OCI-LY7 (cell line): ENCODE results near the gene RPSA.

Experiments
- EZH2phosphoT487 ChIP-seq: fragments of 200-600 bp; sonication (generic); IDR thresholded peaks from 2 replicates; pipeline ENCODE4 v1.6.1; 2018; ENCODE audit warnings: low read depth, borderline replicate concordance, mild to moderate bottlenecking, mixed run types, antibody characterized with exemption, low read length, moderate library complexity, mixed read lengths
- TF ChIP-seq, protein P1 (sequence below): fragments of 200-600 bp; sonication (generic); conservative IDR thresholded peaks from 2 replicates; pipeline ENCODE4 v1.5.1; 2014; ENCODE audit warnings: mild to moderate bottlenecking, antibody characterized with exemption, low read length, moderate library complexity, mixed read lengths

DNA sequence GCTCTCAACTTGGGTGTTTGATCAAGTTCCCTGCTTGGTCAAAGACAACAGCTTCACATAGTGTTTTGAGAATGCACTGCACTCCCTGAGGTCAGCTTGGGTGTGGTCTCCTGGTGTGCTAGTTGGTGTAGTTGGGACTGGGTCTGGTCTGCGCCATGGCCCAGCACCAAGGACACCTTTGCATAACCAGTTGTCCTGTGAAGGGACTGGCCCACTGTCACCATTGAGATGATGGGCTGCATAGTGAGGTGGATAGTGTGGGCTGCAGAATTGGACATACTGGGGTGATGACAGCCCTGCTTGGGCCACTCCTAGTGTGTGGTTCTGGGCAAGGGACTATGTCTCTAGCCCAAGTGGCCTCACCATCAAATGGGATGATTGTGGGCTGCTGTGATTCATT lies 9.5 kb downstream of the RPSA start:
- TF ChIP-seq, protein P1, sequence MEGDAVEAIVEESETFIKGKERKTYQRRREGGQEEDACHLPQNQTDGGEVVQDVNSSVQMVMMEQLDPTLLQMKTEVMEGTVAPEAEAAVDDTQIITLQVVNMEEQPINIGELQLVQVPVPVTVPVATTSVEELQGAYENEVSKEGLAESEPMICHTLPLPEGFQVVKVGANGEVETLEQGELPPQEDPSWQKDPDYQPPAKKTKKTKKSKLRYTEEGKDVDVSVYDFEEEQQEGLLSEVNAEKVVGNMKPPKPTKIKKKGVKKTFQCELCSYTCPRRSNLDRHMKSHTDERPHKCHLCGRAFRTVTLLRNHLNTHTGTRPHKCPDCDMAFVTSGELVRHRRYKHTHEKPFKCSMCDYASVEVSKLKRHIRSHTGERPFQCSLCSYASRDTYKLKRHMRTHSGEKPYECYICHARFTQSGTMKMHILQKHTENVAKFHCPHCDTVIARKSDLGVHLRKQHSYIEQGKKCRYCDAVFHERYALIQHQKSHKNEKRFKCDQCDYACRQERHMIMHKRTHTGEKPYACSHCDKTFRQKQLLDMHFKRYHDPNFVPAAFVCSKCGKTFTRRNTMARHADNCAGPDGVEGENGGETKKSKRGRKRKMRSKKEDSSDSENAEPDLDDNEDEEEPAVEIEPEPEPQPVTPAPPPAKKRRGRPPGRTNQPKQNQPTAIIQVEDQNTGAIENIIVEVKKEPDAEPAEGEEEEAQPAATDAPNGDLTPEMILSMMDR = no peak
- no peak for TF ChIP-seq EZH2phosphoT487
